CD4-positive, alpha-beta T cell treated with Interleukin-17A for 4 hours (primary cell): ENCODE data around the gene ATP6V0B.

Source experiments
- DNase-seq: peaks from one replicate; pipeline ENCODE4 v3.0.0-alpha.2; 2020; ENCODE audit warnings: mixed read lengths

The ATP6V0B gene

GRCh38 chr1:43974443-43975248 is at the start of gene ATP6V0B:
TSS of gene ATP6V0B (plus strand) at chr1:43974960. CDS start at chr1:43975041, 81 bp downstream.
- DNase-seq: peak; percentile 95

DNA sequence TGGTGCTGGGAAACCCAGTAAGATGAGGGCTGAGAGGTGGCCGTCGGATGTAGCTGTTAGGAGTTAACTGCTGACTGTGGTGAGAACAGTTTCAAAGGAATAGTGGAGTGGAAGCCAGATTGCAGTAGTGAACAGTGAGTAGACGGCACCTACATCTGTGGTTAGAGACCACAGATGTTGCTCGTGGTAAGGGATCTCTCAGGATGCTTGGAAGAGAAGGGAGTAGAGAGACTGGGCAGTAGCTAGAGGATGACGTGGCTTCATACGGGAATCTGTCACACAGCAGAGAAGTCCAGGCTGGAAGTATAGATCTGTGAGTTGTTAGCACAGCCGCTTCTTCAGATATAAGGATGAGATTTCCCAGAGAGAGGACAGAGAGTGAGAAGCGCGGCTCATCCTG is 48.9 kb upstream of the ATP6V0B start:
- DNase-seq: no peak

DNA sequence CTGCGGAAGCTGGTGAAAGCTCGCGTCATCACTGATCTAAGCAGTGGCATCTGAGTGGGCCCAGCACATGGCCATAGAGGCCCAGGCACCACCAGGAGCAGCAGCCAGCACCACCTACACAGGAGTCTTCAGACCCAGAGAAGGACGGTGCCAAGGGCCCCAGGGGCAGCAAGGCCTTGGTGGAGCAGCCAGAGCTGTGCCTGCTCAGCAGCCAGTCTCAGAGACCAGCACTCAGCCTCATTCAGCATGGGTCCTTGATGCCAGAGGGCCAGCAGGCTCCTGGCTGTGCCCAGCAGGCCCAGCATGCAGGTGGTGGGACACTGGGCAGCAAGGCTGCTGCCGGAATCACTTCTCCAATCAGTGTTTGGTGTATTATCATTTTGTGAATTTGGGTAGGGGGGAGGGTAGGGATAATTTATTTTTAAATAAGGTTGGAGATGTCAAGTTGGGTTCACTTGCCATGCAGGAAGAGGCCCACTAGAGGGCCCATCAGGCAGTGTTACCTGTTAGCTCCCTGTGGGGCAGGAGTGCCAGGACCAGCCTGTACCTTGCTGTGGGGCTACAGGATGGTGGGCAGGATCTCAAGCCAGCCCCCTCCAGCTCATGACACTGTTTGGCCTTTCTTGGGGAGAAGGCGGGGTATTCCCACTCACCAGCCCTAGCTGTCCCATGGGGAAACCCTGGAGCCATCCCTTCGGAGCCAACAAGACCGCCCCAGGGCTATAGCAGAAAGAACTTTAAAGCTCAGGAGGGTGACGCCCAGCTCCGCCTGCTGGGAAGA is 44.4 kb upstream of the ATP6V0B start:
- peak; percentile 17 for DNase-seq

DNA sequence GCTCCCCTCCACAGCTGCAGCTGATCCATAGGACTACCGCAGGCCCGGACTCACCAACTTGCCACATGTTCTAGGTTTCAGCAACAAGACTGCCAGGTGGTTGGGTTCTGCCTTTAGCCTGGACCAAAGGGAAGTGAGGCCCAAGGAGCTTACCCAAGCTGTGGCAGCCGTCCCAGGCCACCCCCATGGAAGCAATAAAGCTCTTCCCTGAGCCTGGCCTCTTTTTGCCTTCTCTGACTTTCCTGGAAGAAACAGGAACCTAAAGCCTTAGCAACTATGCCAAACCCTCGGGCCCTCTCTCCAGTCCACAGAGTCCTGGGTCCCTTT is 43.8 kb upstream of the ATP6V0B start:
- DNase-seq: no peak

DNA sequence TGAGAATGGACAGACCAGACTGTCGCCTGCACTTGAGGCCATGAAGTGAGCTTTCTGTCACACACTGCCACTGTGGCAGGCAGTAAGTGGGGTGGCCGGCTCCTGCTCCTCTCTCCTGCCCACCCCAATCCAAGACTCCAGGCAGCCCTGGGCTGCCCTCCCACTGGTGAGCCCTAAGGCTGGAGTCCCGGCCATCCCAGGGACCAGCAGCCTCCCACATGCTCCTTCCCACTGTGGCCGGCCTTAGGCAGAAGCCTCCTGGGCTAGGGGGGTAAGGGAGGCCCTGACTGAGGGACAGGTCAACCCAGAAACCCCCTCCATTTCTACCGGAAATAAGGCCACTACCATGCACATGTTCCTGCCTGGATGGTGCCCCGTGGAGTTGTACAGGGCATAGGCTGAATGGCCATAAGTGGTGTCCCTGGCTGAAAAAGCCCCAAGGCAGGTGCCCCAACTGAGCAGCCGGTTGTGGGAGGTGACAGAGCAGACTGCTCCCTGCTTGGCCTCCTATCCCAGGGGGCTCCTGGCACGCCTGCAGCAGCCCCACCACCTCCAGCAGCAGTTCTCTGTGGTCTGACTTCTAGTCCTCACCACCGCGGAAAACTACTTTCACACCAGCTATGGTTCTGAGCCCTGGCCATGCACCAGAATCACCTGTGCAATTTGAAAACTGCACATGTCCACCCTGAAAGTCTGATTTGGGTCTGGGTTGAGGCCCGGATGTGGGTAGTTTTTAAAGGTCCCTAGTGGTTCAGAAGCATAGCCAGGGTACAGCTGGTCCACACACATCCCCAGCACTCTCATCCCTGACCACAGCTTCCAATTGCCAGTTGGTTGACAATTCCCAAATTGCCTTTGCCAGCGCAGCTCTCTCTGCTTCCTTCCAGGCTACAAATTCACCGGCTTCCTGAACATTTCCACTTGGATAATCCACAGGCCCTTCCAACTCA is 42.8 kb upstream of the ATP6V0B start:
- DNase-seq: no peak

DNA sequence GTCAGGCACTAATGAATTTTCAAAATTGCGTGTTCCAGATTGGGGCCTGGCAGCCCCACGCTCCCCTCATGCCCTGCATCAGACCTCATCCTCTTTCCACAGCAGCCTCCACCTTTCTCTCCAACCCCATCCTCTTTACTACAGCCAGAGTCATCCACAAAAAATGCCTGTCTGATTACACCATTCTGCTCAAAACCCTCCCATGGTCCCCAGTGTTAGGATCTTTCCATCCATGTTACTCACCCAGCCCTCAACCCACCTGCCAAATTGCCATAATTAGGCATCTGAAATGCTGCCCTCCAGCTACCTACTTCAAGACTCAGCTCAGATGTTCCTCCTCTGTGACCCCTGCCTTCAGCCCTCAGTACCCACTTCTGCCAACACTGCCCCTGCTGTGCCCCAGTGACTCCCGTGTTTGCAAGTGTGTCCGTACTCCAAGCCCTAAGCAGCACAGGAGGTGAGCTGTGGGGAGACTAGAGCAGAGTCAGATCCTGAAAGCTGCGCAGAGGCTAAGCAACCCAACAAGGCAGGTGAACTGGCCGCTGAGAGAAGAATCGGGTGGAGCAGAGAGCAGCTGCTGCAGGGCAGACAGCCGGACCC is 41.9 kb upstream of the ATP6V0B start:
- DNase-seq: no peak

- no peak for DNase-seq
Measured at GRCh38 chr1:43933386-43934100, 41.2 kb upstream of the ATP6V0B start, which contains the start of gene ARTN. TSS of gene ARTN (plus strand) at chr1:43933801. CDS start at chr1:43935657, 1,856 bp downstream.

DNA sequence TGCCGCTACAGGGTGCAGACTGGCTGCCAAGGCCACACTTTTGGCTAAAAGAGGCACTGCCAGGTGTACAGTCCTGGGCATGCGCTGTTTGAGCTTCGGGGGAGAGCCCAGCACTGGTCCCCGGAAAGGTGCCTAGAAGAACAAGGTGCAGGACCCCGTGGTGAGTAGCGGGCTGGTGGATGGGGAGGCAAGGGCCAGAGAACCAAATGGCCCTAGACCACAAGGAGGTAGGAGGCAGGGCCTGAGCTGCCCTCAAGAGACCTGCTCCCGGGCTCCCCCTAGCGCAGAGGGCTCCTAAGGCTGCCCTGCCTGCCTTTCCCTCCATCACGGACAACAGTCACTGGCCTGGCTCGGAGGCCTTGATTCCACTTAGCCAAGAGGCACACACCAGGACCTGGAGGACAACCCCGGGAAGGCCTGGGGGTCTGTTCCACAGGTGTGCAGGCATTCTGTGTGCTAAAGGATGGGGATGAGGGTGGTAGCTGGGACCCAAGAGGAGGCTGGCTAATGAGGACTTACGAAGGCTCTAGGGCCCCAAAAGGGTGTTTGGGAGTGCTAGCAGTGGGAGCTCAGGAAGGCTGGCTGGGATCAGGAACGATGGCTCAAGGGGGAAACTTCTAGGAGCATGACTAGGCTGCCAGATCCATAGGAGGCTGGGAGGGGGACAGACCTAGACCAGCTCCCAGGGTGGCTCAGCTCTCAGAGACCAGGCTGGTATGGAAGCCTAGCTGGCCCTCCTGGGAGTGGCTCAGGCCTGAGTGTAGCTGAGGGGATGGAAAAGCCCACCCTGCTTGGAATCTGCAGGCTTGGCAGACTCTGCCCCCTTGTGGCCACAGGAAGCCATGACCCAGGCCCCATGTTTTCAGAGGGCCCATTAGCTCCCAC is 40.4 kb upstream of the ATP6V0B start:
- peak; percentile 59 for DNase-seq

DNA sequence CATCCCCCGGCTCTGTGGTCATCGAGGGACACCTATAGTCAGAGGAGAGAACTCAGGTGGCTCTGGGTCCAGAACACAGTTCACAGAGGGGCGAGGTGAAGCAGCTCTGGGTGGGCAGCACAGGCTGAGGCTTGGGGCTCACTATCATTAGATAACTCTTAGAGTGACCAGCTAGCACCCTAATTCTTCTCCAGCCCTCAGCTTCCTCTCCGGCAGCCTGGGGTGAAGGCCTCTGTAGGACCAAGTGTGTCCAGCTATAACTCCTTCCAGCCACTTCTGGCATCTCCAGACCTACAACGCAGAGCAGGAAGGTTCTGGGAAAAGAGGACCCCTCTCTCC is 39.8 kb upstream of the ATP6V0B start:
- DNase-seq: no peak

DNA sequence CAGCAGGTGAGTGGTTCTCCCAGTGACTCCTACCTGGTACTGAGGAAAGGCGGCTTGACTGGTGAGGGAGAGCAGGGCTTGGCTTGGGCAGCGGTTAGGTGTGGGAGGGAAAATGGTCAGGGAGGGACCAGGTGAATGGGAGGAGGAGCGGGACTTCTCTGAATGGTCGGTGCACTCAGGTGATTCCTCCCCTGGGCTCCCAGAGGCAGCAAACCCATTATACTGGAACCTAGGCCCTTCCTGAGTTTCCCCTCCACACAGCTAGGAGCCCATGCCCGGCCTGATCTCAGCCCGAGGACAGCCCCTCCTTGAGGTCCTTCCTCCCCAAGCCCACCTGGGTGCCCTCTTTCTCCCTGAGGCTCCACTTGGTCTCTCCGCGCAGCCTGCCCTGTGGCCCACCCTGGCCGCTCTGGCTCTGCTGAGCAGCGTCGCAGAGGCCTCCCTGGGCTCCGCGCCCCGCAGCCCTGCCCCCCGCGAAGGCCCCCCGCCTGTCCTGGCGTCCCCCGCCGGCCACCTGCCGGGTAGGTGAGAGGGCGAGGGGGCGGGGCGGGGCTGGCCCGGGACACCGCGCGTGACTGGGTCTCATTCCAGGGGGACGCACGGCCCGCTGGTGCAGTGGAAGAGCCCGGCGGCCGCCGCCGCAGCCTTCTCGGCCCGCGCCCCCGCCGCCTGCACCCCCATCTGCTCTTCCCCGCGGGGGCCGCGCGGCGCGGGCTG is 38.9 kb upstream of the ATP6V0B start:
- no peak for DNase-seq

DNA sequence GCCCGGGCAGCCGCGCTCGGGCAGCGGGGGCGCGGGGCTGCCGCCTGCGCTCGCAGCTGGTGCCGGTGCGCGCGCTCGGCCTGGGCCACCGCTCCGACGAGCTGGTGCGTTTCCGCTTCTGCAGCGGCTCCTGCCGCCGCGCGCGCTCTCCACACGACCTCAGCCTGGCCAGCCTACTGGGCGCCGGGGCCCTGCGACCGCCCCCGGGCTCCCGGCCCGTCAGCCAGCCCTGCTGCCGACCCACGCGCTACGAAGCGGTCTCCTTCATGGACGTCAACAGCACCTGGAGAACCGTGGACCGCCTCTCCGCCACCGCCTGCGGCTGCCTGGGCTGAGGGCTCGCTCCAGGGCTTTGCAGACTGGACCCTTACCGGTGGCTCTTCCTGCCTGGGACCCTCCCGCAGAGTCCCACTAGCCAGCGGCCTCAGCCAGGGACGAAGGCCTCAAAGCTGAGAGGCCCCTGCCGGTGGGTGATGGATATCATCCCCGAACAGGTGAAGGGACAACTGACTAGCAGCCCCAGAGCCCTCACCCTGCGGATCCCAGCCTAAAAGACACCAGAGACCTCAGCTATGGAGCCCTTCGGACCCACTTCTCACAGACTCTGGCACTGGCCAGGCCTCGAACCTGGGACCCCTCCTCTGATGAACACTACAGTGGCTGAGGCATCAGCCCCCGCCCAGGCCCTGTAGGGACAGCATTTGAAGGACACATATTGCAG is 38.2 kb upstream of the ATP6V0B start:
- DNase-seq: peak; percentile 25

GRCh38 chr1:43937179-43937865 is 37.4 kb upstream of the ATP6V0B start:
- DNase-seq: no peak

- no peak for DNase-seq
Measured at GRCh38 chr1:43938383-43938782, 36.4 kb upstream of the ATP6V0B start.

- DNase-seq: no peak
Measured at GRCh38 chr1:43938892-43939587, 35.7 kb upstream of the ATP6V0B start.

- DNase-seq: no peak
Measured at GRCh38 chr1:43942411-43942810, 32.3 kb upstream of the ATP6V0B start.

DNA sequence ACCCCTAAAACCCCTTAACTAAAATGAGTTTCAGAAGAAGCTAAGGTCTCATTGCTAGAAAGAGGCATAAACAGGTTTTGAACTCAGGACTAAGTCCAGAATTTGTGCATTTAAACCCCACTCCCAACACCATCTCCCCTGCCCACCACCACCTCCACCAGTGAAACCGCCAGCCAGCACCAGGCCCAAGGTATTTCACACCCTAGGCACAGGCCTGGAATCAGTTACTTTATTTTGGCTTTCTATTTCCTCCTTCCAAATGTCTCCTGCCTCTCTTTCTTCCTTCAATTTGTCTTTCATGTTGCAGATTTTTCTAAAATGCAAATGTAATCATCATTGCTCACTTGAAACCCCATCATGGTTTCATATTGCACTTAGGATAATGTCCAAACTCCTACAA is 29.9 kb upstream of the ATP6V0B start:
- no peak for DNase-seq

- no peak for DNase-seq
Measured at GRCh38 chr1:43945674-43946235, 29.0 kb upstream of the ATP6V0B start.
